Vagina (tissue), 2 donors: ENCODE data around the gene GPR171. TPM values are rescaled to one million over a fixed set of nuclear protein-coding genes. Genes with fewer than 3 reads are reported as not detected.
"Not testable (repeated sequence)": the region's sequence is repeated elsewhere in the genome, so short reads cannot be mapped to it uniquely, and the experiment has no call there.

Source experiments
- DNase-seq, 2 donors: peaks; one replicate each; pipeline ENCODE4 v3.0.0-alpha.2; 2017; ENCODE audit errors: extremely low spot score in 2 of 2
- H3K27ac ChIP-seq: fragments of 200-600 bp; sonication (generic); one replicate; pipeline ENCODE4 v1.5.1; 2019
- H3K27me3 ChIP-seq: fragments of 200-600 bp; sonication (generic); one replicate; pipeline ENCODE4 v1.5.1; 2019
- H3K36me3 ChIP-seq, 2 donors: fragments of 200-600 bp; sonication (generic); one replicate each; pipeline ENCODE4 v1.5.1; 2017 to 2019
- H3K4me1 ChIP-seq: fragments of 200-600 bp; sonication (generic); one replicate; pipeline ENCODE4 v1.5.1; 2019
- H3K4me3 ChIP-seq, 2 donors: fragments of 200-600 bp; sonication (generic); 1 replicate in 1 of 2; 2 replicates in 1 of 2; pipeline ENCODE4 v1.5.1; 2016 to 2019
- H3K9me3 ChIP-seq: fragments of 200-600 bp; sonication (generic); one replicate; pipeline ENCODE4 v1.5.1; 2019
- POLR2A ChIP-seq, 2 donors: fragments of 450-650 bp; IDR thresholded peaks; one replicate each; pipeline ENCODE4 v1.6.1; 2017; ENCODE audit warnings: antibody characterized with exemption in 2 of 2, mild to moderate bottlenecking in 2 of 2, moderate library complexity in 2 of 2
- POLR2AphosphoS5 ChIP-seq, 2 donors: sonication (generic); formaldehyde crosslinking; IDR thresholded peaks; one replicate each; pipeline ENCODE4 v1.9.0; 2017; ENCODE audit warnings: antibody characterized with exemption in 2 of 2, mild to moderate bottlenecking in 2 of 2, low read depth in 1 of 2; ENCODE audit not compliant: insufficient read depth in 1 of 2
- intact Hi-C: fragments of 100-400 bp; cut with DNase I; formaldehyde crosslinking; loops from one replicate; pipeline ENCODE4 v1.15.1; 2023
- total RNA-seq: library from RNA; depleted of rRNA; stranded (reverse); fragments of >200 nt; gene quantifications from one replicate; pipeline ENCODE4 v1.2.3, GENCODE V29; 2016
- TF ChIP-seq, protein P1 (sequence below), 3 experiments: fragments of 450-650 bp in 2 of 3; fragments of 200-600 bp in 1 of 3; sonication (generic) in 1 of 3; IDR thresholded peaks; one replicate each; pipeline ENCODE4 v1.5.1; 2017 to 2019; ENCODE audit warnings: antibody characterized with exemption in 3 of 3, mild to moderate bottlenecking in 2 of 3, moderate library complexity in 2 of 3

Gene GPR171, protein sequence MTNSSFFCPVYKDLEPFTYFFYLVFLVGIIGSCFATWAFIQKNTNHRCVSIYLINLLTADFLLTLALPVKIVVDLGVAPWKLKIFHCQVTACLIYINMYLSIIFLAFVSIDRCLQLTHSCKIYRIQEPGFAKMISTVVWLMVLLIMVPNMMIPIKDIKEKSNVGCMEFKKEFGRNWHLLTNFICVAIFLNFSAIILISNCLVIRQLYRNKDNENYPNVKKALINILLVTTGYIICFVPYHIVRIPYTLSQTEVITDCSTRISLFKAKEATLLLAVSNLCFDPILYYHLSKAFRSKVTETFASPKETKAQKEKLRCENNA
- 5.4 TPM for total RNA-seq

DNA sequence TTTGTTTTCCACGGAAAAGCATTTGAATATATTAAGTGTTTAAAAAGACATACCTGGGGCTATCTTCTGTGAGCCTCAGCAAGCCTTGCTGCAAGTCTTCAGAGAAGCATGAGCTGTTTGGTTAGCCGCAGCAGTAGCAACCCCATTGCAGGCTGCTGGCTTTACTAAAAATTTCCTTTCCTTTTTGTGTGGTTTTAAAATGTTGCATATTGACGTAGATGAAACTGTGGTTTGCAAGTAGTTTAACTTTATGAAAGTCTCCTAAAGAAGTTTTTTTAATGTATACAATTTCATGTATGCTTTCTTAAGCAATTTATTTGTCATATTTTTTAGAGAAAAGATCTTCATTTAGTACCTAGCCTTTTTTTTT is at the start of gene GPR171:
Gene GPR171, minus strand, starts transcription at position 166 of the 370 bp plus-strand sequence. CDS start 3,830 bp downstream, outside the sequence.
- TF ChIP-seq POLR2AphosphoS5 (IDR thresholded peaks at IDR 0.05; ENCODE audit: insufficient read depth in 1 of 2, low read depth in 1 of 2) (no peak), POLR2A (IDR thresholded peaks at IDR 0.05) (no peak)
- TF ChIP-seq, protein P1, sequence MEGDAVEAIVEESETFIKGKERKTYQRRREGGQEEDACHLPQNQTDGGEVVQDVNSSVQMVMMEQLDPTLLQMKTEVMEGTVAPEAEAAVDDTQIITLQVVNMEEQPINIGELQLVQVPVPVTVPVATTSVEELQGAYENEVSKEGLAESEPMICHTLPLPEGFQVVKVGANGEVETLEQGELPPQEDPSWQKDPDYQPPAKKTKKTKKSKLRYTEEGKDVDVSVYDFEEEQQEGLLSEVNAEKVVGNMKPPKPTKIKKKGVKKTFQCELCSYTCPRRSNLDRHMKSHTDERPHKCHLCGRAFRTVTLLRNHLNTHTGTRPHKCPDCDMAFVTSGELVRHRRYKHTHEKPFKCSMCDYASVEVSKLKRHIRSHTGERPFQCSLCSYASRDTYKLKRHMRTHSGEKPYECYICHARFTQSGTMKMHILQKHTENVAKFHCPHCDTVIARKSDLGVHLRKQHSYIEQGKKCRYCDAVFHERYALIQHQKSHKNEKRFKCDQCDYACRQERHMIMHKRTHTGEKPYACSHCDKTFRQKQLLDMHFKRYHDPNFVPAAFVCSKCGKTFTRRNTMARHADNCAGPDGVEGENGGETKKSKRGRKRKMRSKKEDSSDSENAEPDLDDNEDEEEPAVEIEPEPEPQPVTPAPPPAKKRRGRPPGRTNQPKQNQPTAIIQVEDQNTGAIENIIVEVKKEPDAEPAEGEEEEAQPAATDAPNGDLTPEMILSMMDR (IDR thresholded peaks at IDR 0.05): no peak
- intact Hi-C loops: no loop called here
- H3K4me1 ChIP-seq: no peaks in the 10 kb centered on the region
- H3K36me3 ChIP-seq: no peaks in the 10 kb centered on the region
- no peaks in the 10 kb centered on the region for H3K9me3 ChIP-seq
- DNase-seq: no peak
- peak within 1 kb of the TSS in 1 of 2 donors; percentile 13 for H3K4me3 ChIP-seq
- peak within 1 kb of the TSS; percentile 16 for H3K27ac ChIP-seq
- no peaks in the 10 kb centered on the region for H3K27me3 ChIP-seq

DNA sequence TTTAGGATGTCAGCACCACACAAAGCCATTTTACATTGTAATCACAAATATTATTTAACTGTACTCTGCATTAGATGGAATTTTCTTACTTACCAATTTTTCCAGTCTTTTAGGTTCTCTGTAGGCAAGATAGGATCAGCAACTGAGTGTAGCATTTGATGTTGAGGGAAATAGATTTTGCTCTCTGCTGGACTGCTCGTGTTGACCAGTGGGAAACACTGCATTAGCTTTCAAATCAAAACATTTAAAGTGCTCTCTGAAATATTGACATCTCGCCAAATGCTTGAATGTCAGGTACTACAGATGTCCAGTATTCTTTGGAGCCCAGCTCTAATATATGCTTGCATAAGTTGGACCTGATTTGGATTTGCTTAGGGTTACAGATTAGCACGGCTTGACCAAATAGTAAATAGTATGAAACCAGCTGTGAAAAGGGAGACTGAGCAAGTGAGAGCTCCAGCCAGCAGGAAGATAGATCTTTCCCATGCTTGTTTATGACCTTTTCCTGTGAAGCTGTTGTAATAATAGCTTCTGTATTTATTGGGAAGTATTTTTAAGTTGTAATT is 45.8 kb upstream of the GPR171 start:
- H3K27me3 ChIP-seq: no peaks in the 10 kb centered on the region
- intact Hi-C loops: no loop called here
- no peak overlapping the region for H3K27ac ChIP-seq
- DNase-seq: no peak
- no peaks in the 10 kb centered on the region for H3K4me1 ChIP-seq
- H3K9me3 ChIP-seq: no peaks in the 10 kb centered on the region
- no peaks in the 10 kb centered on the region for H3K36me3 ChIP-seq
- TF ChIP-seq POLR2A (IDR thresholded peaks at IDR 0.05) (no peak), POLR2AphosphoS5 (IDR thresholded peaks at IDR 0.05; ENCODE audit: insufficient read depth in 1 of 2, low read depth in 1 of 2) (no peak)
- TF ChIP-seq, protein P1 (IDR thresholded peaks at IDR 0.05): no peak
- no peak overlapping the region for H3K4me3 ChIP-seq

DNA sequence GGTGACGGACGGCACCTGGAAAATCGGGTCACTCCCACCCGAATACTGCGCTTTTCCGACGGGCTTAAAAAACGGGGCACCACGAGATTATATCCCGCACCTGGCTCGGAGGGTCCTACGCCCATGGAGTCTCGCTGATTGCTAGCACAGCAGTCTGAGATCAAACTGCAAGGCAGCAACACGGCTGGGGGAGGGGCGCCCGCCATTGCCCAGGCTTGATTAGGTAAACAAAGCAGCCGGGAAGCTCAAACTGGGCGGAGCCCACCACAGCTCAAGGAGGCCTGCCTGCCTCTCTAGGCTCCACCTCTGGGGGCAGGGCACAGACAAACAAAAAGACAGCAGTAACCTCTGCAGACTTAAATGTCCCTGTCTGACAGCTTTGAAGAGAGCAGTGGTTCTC is 39.0 kb upstream of the GPR171 start:
- H3K27ac ChIP-seq, H3K27me3 ChIP-seq, H3K9me3 ChIP-seq, H3K36me3 ChIP-seq, H3K4me3 ChIP-seq, DNase-seq, H3K4me1 ChIP-seq, intact Hi-C loops: not testable (repeated sequence)

GRCh38 chr3:151236736-151237135 is 33.7 kb upstream of the GPR171 start:
- Histone ChIP-seq H3K27ac (no peak overlapping the region), H3K9me3 (no peaks in the 10 kb centered on the region), H3K4me3 (no peak overlapping the region), H3K4me1 (no peaks in the 10 kb centered on the region), H3K27me3 (no peaks in the 10 kb centered on the region), H3K36me3 (no peaks in the 10 kb centered on the region)
- TF ChIP-seq POLR2A (IDR thresholded peaks at IDR 0.05): no peak
- no peak for TF ChIP-seq POLR2AphosphoS5 (IDR thresholded peaks at IDR 0.05; ENCODE audit: insufficient read depth in 1 of 2, low read depth in 1 of 2)
- no peak for DNase-seq
- intact Hi-C loops: no loop called here

DNA sequence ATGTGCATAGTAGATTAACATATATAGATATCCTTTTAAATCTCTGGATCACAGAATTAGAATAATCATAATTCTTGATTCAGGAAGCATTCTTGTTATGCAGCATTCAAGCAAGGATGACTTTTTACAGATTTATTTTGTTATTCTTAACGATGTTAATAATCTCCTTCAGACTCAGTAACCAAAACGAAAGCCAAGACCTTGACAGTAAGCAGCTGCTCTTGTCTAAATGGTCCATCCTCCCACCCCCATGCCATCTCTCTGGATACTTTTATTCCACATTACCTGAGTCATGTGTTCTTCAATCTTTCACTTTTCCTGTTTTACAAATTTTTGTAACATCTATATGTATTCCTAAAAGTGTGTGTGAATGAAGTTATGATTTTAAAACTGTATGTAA is 33.3 kb upstream of the GPR171 start:
- no peak overlapping the region for H3K27ac ChIP-seq
- H3K9me3 ChIP-seq: no peaks in the 10 kb centered on the region
- no peak for DNase-seq
- no peaks in the 10 kb centered on the region for H3K27me3 ChIP-seq
- no peaks in the 10 kb centered on the region for H3K4me1 ChIP-seq
- no peaks in the 10 kb centered on the region for H3K36me3 ChIP-seq
- TF ChIP-seq POLR2A (IDR thresholded peaks at IDR 0.05) (no peak), POLR2AphosphoS5 (IDR thresholded peaks at IDR 0.05; ENCODE audit: insufficient read depth in 1 of 2, low read depth in 1 of 2) (no peak)
- TF ChIP-seq, protein P1 (IDR thresholded peaks at IDR 0.05): no peak
- intact Hi-C loops: no loop called here
- no peak overlapping the region for H3K4me3 ChIP-seq

- DNase-seq: no peak
- Histone ChIP-seq H3K27me3 (no peaks in the 10 kb centered on the region), H3K36me3 (no peaks in the 10 kb centered on the region), H3K27ac (no peak overlapping the region), H3K4me1 (no peaks in the 10 kb centered on the region), H3K9me3 (no peaks in the 10 kb centered on the region), H3K4me3 (no peak overlapping the region)
- no peak for TF ChIP-seq POLR2AphosphoS5 (IDR thresholded peaks at IDR 0.05; ENCODE audit: insufficient read depth in 1 of 2, low read depth in 1 of 2)
- TF ChIP-seq, protein P1 (IDR thresholded peaks at IDR 0.05): no peak
- no peak for TF ChIP-seq POLR2A (IDR thresholded peaks at IDR 0.05)
- intact Hi-C loops: no loop called here
These were observed 31.8 kb upstream of the GPR171 start for GRCh38 chr3:151234825-151235224.
